ENCODE results near the gene SUN2.

DNA sequence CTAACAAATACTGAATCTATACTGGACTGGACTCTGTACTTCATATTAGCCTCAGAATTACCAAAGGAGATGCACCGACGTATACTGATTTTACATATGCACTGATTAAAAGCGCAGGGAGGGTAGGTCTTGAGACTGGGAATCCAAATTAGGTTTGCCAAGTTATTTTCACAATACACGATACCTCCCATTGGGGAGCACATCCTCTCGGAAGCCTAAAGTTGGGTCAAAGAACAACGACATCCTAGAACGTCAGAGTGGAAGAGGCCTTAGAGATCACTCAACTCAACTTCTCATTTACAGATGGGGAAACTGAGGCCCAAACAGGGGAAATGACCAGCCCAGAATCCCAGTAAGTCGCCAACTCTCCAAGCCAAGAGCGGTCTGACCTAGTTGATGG lies 37.5 kb upstream of the SUN2 start:
- TF ChIP-seq, protein P1, sequence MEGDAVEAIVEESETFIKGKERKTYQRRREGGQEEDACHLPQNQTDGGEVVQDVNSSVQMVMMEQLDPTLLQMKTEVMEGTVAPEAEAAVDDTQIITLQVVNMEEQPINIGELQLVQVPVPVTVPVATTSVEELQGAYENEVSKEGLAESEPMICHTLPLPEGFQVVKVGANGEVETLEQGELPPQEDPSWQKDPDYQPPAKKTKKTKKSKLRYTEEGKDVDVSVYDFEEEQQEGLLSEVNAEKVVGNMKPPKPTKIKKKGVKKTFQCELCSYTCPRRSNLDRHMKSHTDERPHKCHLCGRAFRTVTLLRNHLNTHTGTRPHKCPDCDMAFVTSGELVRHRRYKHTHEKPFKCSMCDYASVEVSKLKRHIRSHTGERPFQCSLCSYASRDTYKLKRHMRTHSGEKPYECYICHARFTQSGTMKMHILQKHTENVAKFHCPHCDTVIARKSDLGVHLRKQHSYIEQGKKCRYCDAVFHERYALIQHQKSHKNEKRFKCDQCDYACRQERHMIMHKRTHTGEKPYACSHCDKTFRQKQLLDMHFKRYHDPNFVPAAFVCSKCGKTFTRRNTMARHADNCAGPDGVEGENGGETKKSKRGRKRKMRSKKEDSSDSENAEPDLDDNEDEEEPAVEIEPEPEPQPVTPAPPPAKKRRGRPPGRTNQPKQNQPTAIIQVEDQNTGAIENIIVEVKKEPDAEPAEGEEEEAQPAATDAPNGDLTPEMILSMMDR (IDR thresholded peaks at IDR 0.05; ENCODE audit: control extremely low read depth in 1 of 3, insufficient read depth in 1 of 3, low read depth in 1 of 3, low read length in 3 of 3) = no peak
- TF ChIP-seq CHD2 (IDR thresholded peaks at IDR 0.05; ENCODE audit: low read length) (no peak), CHD1 (IDR thresholded peaks at IDR 0.05; ENCODE audit: low read depth, low read length) (no peak), EP300 (IDR thresholded peaks at IDR 0.05; ENCODE audit: borderline replicate concordance in 1 of 2, low read depth in 2 of 2, low read length in 2 of 2) (no peak), CREB1 (IDR thresholded peaks at IDR 0.05) (no peak), EZH2 (IDR thresholded peaks at IDR 0.05; ENCODE audit: low read depth, low read length, severe bottlenecking) (no peak), SRF (IDR thresholded peaks at IDR 0.05; ENCODE audit: low read depth, low read length) (no peak), RAD21 (IDR thresholded peaks at IDR 0.05 in 1 of 2, conservative IDR thresholded peaks at IDR 0.05 in 1 of 2; ENCODE audit: low read depth in 2 of 2, low read length in 2 of 2) (no peak)
